Keratinocyte (primary cell): ENCODE measurements around the gene CD207. TPM values are rescaled to one million over a fixed set of nuclear protein-coding genes. Genes with fewer than 3 reads are reported as not detected.

Experiments
- DNase-seq: peaks from one replicate; pipeline ENCODE4 v3.0.0-alpha.2; 2011; ENCODE audit warnings: low read depth, missing footprints, low spot score
- FAIRE-seq: peaks from 2 replicates; lab custom pipeline; 2011; peaks lifted over from hg19 to GRCh38; lab: Jason Lieb, UNC
- H2AFZ ChIP-seq: 2 replicates; pipeline ENCODE4 v1.6.0; 2012; ENCODE audit warnings: low read length, control low read depth, inconsistent platforms; ENCODE audit not compliant: control insufficient read depth
- H3K27ac ChIP-seq: 2 replicates; pipeline ENCODE4 v1.5.1; 2011; ENCODE audit warnings: low read length; ENCODE audit not compliant: control insufficient read depth, insufficient read depth
- H3K27me3 ChIP-seq: 3 replicates; pipeline ENCODE4 v1.6.0; 2011; ENCODE audit warnings: low read length; ENCODE audit not compliant: control insufficient read depth, insufficient read depth; ENCODE audit errors: extremely low read depth
- H3K36me3 ChIP-seq, 2 experiments: 2 replicates in 1 of 2; 3 replicates in 1 of 2; pipeline ENCODE4 v1.5.1; 2011; ENCODE audit warnings: low read length in 2 of 2, mild to moderate bottlenecking in 1 of 2; ENCODE audit not compliant: control insufficient read depth in 2 of 2, insufficient read depth in 2 of 2; ENCODE audit errors: extremely low read depth in 1 of 2
- H3K4me1 ChIP-seq: 3 replicates; pipeline ENCODE4 v1.5.1; 2011; ENCODE audit warnings: low read length; ENCODE audit not compliant: control insufficient read depth, insufficient read depth; ENCODE audit errors: extremely low read depth
- H3K4me2 ChIP-seq: 3 replicates; pipeline ENCODE4 v1.6.0; 2011; ENCODE audit warnings: low read depth, low read length; ENCODE audit not compliant: control insufficient read depth, insufficient read depth; ENCODE audit errors: extremely low read depth
- H3K4me3 ChIP-seq, 3 experiments: fragments of 200-600 bp in 1 of 3; sonication (generic) in 1 of 3; 2 replicates in 2 of 3; 3 replicates in 1 of 3; pipeline ENCODE4 v1.5.1; 2011 to 2016; ENCODE audit warnings: low read length in 3 of 3, mild to moderate bottlenecking in 3 of 3, control low read depth in 2 of 3, inconsistent platforms in 1 of 3, low read depth in 1 of 3, mixed read lengths in 1 of 3, mixed run types in 1 of 3, moderate library complexity in 1 of 3; ENCODE audit not compliant: control insufficient read depth in 2 of 3, insufficient read depth in 2 of 3; ENCODE audit errors: extremely low read depth in 1 of 3
- H3K79me2 ChIP-seq: 2 replicates; pipeline ENCODE4 v1.6.0; 2012; ENCODE audit warnings: low read length; ENCODE audit not compliant: control insufficient read depth, insufficient read depth
- H3K9ac ChIP-seq: 3 replicates; pipeline ENCODE4 v1.6.0; 2011; ENCODE audit warnings: low read length; ENCODE audit not compliant: control insufficient read depth, insufficient read depth; ENCODE audit errors: extremely low read depth
- H3K9me1 ChIP-seq: 3 replicates; pipeline ENCODE4 v1.6.0; 2011; ENCODE audit warnings: low read length; ENCODE audit not compliant: control insufficient read depth, insufficient read depth; ENCODE audit errors: extremely low read depth
- H3K9me3 ChIP-seq: 2 replicates; pipeline ENCODE4 v1.5.1; 2012; ENCODE audit warnings: low read depth, low read length; ENCODE audit not compliant: control insufficient read depth
- H4K20me1 ChIP-seq: 3 replicates; pipeline ENCODE4 v1.6.0; 2011; ENCODE audit warnings: low read length; ENCODE audit not compliant: control insufficient read depth, insufficient read depth; ENCODE audit errors: extremely low read depth
- EZH2 ChIP-seq: IDR thresholded peaks from one replicate; pipeline ENCODE4 v1.6.1; 2012; ENCODE audit warnings: inconsistent platforms, mild to moderate bottlenecking, low read length, moderate library complexity
- dilution Hi-C: fragments of 300-500 bp; cut with MboI; formaldehyde crosslinking; loops from one replicate; pipeline ENCODE4 v1.7.0; 2020; ENCODE audit warnings: low sequenced_read_pairs; ENCODE audit not compliant: extremely low pct_ligation_motif_present
- polyA plus RNA-seq, 5 experiments: library from polyadenylated mRNA; depleted of rRNA in 3 of 5; stranded (reverse) in 3 of 5; stranded (forward) in 1 of 5; unstranded in 1 of 5; fragments of >200 nt; gene quantifications; 1 replicate in 1 of 5; 2 replicates in 3 of 5; 3 replicates in 1 of 5; pipeline versions ENCODE4 v1.2.1 to v1.2.3, GENCODE V29; 2011 to 2012; ENCODE audit warnings: missing spikeins in 2 of 5, low read depth in 1 of 5, low replicate concordance in 1 of 5
- TF ChIP-seq, protein P1 (sequence below), 3 experiments: IDR thresholded peaks in 1 of 3; conservative IDR thresholded peaks in 1 of 3; optimal IDR thresholded peaks in 1 of 3; 2 replicates in 2 of 3; 3 replicates in 1 of 3; pipeline versions ENCODE3 to v1.5.1; 2011; ENCODE audit warnings: low read length in 3 of 3, mild to moderate bottlenecking in 3 of 3, moderate library complexity in 2 of 3, control low read depth in 1 of 3, inconsistent platforms in 1 of 3; ENCODE audit not compliant: insufficient read depth in 2 of 3; ENCODE audit errors: extremely low read depth in 1 of 3

CD207 gene
- polyA plus RNA-seq, 1 donor (not counting 4 experiments of a cell fraction or from before 2014, with no cell fraction given) = not detected

DNA sequence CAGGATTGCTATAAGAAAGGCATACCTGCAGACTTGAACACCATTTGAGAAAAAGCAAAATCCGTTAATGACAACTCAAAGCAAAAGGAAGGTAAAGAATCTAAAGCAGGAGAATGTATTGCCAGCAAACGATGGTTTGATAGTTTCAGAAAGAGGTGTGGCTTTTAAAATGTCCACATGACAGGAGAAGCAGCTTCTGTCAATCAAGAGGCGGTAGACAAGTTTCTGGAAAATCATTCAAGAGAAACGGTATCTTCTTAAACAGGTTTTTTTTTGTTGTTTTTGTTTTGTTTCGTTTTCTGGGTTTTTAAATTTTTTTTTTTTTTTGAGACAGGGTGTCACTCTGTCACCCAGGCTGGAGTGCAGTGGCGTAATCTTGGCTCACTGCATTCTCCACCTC, 29.0 kb downstream of the CD207 start:
- no peaks in the 10 kb centered on the region for H3K79me2 ChIP-seq
- FAIRE-seq (no peak), DNase-seq (no peak)
- no peak overlapping the region for H3K27ac ChIP-seq
- no peak overlapping the region for H3K4me2 ChIP-seq
- no peaks in the 10 kb centered on the region for H3K9me1 ChIP-seq
- dilution Hi-C loops = no loop called here
- no peaks in the 10 kb centered on the region for H4K20me1 ChIP-seq
- no peaks in the 10 kb centered on the region for H3K36me3 ChIP-seq
- H3K4me3 ChIP-seq = no peak overlapping the region
- TF ChIP-seq EZH2 = no peak
- H3K27me3 ChIP-seq = peaks cover 13% of the 10 kb centered on the region
- no peaks in the 10 kb centered on the region for H3K9me3 ChIP-seq
- no peak overlapping the region for H2AFZ ChIP-seq
- H3K9ac ChIP-seq = no peak overlapping the region
- H3K4me1 ChIP-seq = no peaks in the 10 kb centered on the region

DNA sequence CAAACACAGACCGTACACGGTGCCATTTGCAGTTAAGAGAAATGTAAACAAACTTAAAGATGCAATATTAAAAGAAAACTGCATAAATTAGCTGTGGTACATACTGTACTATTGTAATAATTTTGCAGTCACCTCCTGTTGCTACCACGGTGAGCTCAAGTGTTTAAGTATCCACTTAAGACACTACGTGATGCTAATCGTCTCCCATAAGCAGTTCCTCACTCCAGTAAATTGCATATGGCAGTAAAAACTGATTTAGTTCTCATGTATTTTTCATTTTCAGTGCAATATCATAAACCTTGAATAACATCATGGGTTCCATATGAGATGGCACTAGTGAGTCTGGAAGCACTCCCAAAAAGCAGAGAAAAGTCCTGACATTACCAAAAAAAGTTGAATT, 29.6 kb downstream of the CD207 start:
- no peak overlapping the region for H3K4me2 ChIP-seq
- FAIRE-seq (no peak), DNase-seq (no peak)
- no peak overlapping the region for H2AFZ ChIP-seq
- H3K4me1 ChIP-seq = no peaks in the 10 kb centered on the region
- no peaks in the 10 kb centered on the region for H4K20me1 ChIP-seq
- no peak overlapping the region for H3K4me3 ChIP-seq
- no peak for TF ChIP-seq EZH2
- TF ChIP-seq, protein P1, sequence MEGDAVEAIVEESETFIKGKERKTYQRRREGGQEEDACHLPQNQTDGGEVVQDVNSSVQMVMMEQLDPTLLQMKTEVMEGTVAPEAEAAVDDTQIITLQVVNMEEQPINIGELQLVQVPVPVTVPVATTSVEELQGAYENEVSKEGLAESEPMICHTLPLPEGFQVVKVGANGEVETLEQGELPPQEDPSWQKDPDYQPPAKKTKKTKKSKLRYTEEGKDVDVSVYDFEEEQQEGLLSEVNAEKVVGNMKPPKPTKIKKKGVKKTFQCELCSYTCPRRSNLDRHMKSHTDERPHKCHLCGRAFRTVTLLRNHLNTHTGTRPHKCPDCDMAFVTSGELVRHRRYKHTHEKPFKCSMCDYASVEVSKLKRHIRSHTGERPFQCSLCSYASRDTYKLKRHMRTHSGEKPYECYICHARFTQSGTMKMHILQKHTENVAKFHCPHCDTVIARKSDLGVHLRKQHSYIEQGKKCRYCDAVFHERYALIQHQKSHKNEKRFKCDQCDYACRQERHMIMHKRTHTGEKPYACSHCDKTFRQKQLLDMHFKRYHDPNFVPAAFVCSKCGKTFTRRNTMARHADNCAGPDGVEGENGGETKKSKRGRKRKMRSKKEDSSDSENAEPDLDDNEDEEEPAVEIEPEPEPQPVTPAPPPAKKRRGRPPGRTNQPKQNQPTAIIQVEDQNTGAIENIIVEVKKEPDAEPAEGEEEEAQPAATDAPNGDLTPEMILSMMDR (optimal IDR thresholded peaks at IDR 0.05 in 1 of 3, IDR thresholded peaks at IDR 0.05 in 1 of 3, conservative IDR thresholded peaks at IDR 0.05 in 1 of 3; ENCODE audit: extremely low read depth in 1 of 3, insufficient read depth in 2 of 3, low read length in 3 of 3) = no peak
- no peaks in the 10 kb centered on the region for H3K9me3 ChIP-seq
- no peak overlapping the region for H3K27ac ChIP-seq
- no peaks in the 10 kb centered on the region for H3K36me3 ChIP-seq
- no peaks in the 10 kb centered on the region for H3K79me2 ChIP-seq
- dilution Hi-C loops = no loop called here
- peaks cover 16% of the 10 kb centered on the region for H3K27me3 ChIP-seq
- H3K9ac ChIP-seq = no peak overlapping the region
- no peaks in the 10 kb centered on the region for H3K9me1 ChIP-seq

GRCh38 chr2:70801607-70802263, 33.9 kb downstream of the CD207 start:
- H3K9me3 ChIP-seq = no peaks in the 10 kb centered on the region
- no peak overlapping the region for H3K9ac ChIP-seq
- no peaks in the 10 kb centered on the region for H3K9me1 ChIP-seq
- no peaks in the 10 kb centered on the region for H4K20me1 ChIP-seq
- dilution Hi-C loops = no loop called here
- FAIRE-seq = no peak
- no peak for DNase-seq
- no peak overlapping the region for H3K4me2 ChIP-seq
- no peak overlapping the region for H3K4me3 ChIP-seq
- no peak overlapping the region for H2AFZ ChIP-seq
- no peaks in the 10 kb centered on the region for H3K79me2 ChIP-seq
- peaks cover 17% of the 10 kb centered on the region for H3K27me3 ChIP-seq
- no peak overlapping the region for H3K27ac ChIP-seq
- TF ChIP-seq EZH2 = no peak
- TF ChIP-seq, protein P1 (optimal IDR thresholded peaks at IDR 0.05 in 1 of 3, IDR thresholded peaks at IDR 0.05 in 1 of 3, conservative IDR thresholded peaks at IDR 0.05 in 1 of 3; ENCODE audit: extremely low read depth in 1 of 3, insufficient read depth in 2 of 3, low read length in 3 of 3) = no peak
- no peaks in the 10 kb centered on the region for H3K36me3 ChIP-seq
- H3K4me1 ChIP-seq = no peaks in the 10 kb centered on the region
